Measurements from ENCODE around the gene CNGA3.

CNGA3 gene

DNA sequence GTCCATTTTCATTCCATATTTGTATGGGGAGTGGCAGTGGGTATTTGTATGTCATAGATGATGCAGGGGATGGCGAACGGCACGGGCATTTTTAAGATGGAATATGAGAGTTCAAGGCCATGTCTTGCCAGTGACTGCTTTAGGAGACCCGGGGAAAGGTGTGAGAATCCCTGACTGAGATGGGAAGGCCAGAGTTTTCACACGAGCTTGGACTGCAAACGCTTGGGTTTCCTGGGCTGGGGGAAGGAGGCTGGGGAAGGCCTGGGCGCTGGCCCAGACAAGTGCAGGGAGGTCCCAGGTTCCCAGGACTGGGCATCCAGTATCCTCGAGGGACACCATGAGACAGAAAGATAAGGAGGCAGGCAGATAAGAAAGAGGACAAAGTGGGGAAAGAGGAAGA is 35.2 kb downstream of the CNGA3 start:
- no peak overlapping the region for H3K9ac ChIP-seq (ENCODE audit: low read length)
- no peaks in the 10 kb centered on the region for H3K27me3 ChIP-seq (ENCODE audit: control insufficient read depth, insufficient read depth, low read length)
- H3K4me3 ChIP-seq (ENCODE audit: low read length), result no peak overlapping the region
- H3K36me3 ChIP-seq (ENCODE audit: control insufficient read depth, insufficient read depth, low read length), result no peaks in the 10 kb centered on the region
- no peaks in the 10 kb centered on the region for H3K9me3 ChIP-seq (ENCODE audit: control insufficient read depth, low read length)
- H3K4me1 ChIP-seq (ENCODE audit: control insufficient read depth, insufficient read depth, low read length), result no peaks in the 10 kb centered on the region

- Histone ChIP-seq H3K4me1 (ENCODE audit: control insufficient read depth, insufficient read depth, low read length) (no peaks in the 10 kb centered on the region), H3K4me3 (ENCODE audit: low read length) (no peak overlapping the region), H3K9ac (ENCODE audit: low read length) (no peak overlapping the region), H3K9me3 (ENCODE audit: control insufficient read depth, low read length) (no peaks in the 10 kb centered on the region), H3K27me3 (ENCODE audit: control insufficient read depth, insufficient read depth, low read length) (no peaks in the 10 kb centered on the region), H3K36me3 (ENCODE audit: control insufficient read depth, insufficient read depth, low read length) (no peaks in the 10 kb centered on the region)
These were observed 35.8 kb downstream of the CNGA3 start for GRCh38 chr2:98382086-98382485.

GRCh38 chr2:98382739-98383138 is 36.5 kb downstream of the CNGA3 start:
- H3K27me3 ChIP-seq (ENCODE audit: control insufficient read depth, insufficient read depth, low read length), result no peaks in the 10 kb centered on the region
- H3K9me3 ChIP-seq (ENCODE audit: control insufficient read depth, low read length), result no peaks in the 10 kb centered on the region
- no peaks in the 10 kb centered on the region for H3K36me3 ChIP-seq (ENCODE audit: control insufficient read depth, insufficient read depth, low read length)
- no peak overlapping the region for H3K9ac ChIP-seq (ENCODE audit: low read length)
- no peak overlapping the region for H3K4me3 ChIP-seq (ENCODE audit: low read length)
- no peaks in the 10 kb centered on the region for H3K4me1 ChIP-seq (ENCODE audit: control insufficient read depth, insufficient read depth, low read length)

DNA sequence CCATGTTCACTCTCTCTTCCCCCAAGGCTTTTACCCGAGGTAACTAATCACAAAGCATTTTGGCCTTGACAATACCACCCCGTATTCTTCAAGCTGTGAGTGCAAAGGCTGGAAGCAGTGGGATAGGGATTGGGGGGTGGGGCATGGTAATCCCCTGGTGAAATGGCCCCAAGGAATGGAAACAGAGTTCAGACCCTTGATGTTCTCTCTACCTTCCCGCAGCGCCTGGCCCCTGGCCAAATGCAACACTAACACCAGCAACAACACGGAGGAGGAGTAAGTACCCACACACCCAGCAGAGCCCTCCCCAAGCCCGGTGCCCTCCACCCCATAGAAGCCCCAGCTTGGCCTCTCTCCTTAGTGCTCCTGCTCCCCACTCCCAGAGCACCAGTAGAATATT is 36.9 kb downstream of the CNGA3 start:
- Histone ChIP-seq H3K9me3 (ENCODE audit: control insufficient read depth, low read length) (no peaks in the 10 kb centered on the region), H3K4me1 (ENCODE audit: control insufficient read depth, insufficient read depth, low read length) (no peaks in the 10 kb centered on the region), H3K9ac (ENCODE audit: low read length) (no peak overlapping the region), H3K36me3 (ENCODE audit: control insufficient read depth, insufficient read depth, low read length) (no peaks in the 10 kb centered on the region), H3K4me3 (ENCODE audit: low read length) (no peak overlapping the region), H3K27me3 (ENCODE audit: control insufficient read depth, insufficient read depth, low read length) (no peaks in the 10 kb centered on the region)

DNA sequence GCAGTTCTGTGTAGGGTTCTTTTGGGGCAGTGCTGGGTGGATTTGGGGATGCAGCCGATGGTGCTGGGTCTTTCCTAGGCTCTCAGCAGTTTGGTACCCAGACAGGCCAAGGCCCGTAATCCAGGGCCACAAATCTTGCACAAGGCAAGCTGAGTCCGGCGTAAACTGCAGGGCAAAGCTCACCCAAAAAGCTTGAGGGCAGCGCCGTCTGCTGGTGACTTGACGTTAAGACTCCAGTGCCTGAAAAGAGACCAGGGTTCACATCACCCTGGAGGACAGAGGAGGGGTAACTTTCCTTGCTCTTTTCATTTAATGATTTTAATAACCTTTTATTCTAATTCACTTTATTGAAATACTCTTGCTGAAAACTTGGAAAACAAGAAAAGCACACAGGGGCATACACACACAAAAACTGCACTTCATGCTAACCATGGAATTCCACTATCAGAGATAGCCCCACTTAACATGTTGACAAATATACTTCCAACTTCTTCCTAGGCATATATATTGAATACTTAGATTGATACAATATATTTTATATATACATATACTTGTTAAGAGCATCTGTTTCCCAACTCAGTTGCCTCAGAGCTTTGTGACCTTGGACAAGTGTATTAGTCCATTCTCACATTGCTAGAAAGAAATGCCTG is 38.9 kb downstream of the CNGA3 start:
- no peaks in the 10 kb centered on the region for H3K27me3 ChIP-seq (ENCODE audit: control insufficient read depth, insufficient read depth, low read length)
- H3K9me3 ChIP-seq (ENCODE audit: control insufficient read depth, low read length), result no peaks in the 10 kb centered on the region
- H3K4me1 ChIP-seq (ENCODE audit: control insufficient read depth, insufficient read depth, low read length), result no peaks in the 10 kb centered on the region
- no peaks in the 10 kb centered on the region for H3K36me3 ChIP-seq (ENCODE audit: control insufficient read depth, insufficient read depth, low read length)
- H3K9ac ChIP-seq (ENCODE audit: low read length), result no peak overlapping the region
- no peak overlapping the region for H3K4me3 ChIP-seq (ENCODE audit: low read length)

- H3K4me1 ChIP-seq (ENCODE audit: control insufficient read depth, insufficient read depth, low read length), result no peaks in the 10 kb centered on the region
- no peak overlapping the region for H3K9ac ChIP-seq (ENCODE audit: low read length)
- H3K27me3 ChIP-seq (ENCODE audit: control insufficient read depth, insufficient read depth, low read length), result no peaks in the 10 kb centered on the region
- no peaks in the 10 kb centered on the region for H3K36me3 ChIP-seq (ENCODE audit: control insufficient read depth, insufficient read depth, low read length)
- no peak overlapping the region for H3K4me3 ChIP-seq (ENCODE audit: low read length)
- H3K9me3 ChIP-seq (ENCODE audit: control insufficient read depth, low read length), result no peaks in the 10 kb centered on the region
These were observed 41.2 kb downstream of the CNGA3 start for GRCh38 chr2:98387478-98387877.

DNA sequence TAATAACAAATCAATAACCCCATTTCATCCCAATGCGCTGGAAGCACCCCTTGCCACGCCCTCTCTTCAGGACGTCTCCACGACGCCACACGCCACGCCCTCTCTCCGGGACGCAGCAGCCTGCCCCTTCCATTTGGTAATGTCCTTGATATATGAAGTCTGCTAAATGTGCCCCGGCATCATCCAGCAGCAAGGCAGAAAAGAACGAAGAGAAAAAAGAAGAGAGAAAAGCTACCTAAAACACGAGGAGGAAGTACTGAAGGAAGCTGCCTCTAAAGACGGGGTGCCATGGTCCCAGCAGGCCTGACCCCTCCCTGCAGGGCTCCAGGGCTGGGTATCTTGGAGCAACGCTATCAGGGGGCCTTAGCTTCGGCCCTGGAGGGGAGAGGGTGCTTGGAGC is 41.8 kb downstream of the CNGA3 start:
- Histone ChIP-seq H3K9ac (ENCODE audit: low read length) (no peak overlapping the region), H3K36me3 (ENCODE audit: control insufficient read depth, insufficient read depth, low read length) (no peaks in the 10 kb centered on the region), H3K4me1 (ENCODE audit: control insufficient read depth, insufficient read depth, low read length) (no peaks in the 10 kb centered on the region), H3K27me3 (ENCODE audit: control insufficient read depth, insufficient read depth, low read length) (no peaks in the 10 kb centered on the region), H3K9me3 (ENCODE audit: control insufficient read depth, low read length) (no peaks in the 10 kb centered on the region), H3K4me3 (ENCODE audit: low read length) (no peak overlapping the region)

- H3K9ac ChIP-seq (ENCODE audit: low read length), result no peak overlapping the region
- H3K36me3 ChIP-seq (ENCODE audit: control insufficient read depth, insufficient read depth, low read length), result no peaks in the 10 kb centered on the region
- no peak overlapping the region for H3K4me3 ChIP-seq (ENCODE audit: low read length)
- no peaks in the 10 kb centered on the region for H3K9me3 ChIP-seq (ENCODE audit: control insufficient read depth, low read length)
- H3K4me1 ChIP-seq (ENCODE audit: control insufficient read depth, insufficient read depth, low read length), result no peaks in the 10 kb centered on the region
- H3K27me3 ChIP-seq (ENCODE audit: control insufficient read depth, insufficient read depth, low read length), result no peaks in the 10 kb centered on the region
These were observed 42.5 kb downstream of the CNGA3 start for GRCh38 chr2:98388601-98389250.

DNA sequence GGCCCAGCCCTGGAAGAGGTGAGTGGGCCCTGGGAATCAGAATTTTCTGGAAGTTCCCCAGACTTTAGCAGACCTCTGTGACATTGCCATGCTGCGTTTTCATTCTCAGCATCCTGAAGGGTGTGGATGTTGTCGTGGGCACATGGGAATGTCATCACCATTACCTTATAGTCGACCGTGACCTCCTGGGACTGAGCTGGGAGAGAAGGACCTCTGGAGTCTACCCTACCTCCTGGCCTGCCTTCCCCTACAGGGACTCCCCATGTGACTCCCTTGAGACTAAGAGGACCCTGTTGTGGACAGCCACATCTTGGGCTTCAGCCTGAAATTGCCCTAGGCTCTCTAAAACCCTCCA is 43.0 kb downstream of the CNGA3 start:
- Histone ChIP-seq H3K9ac (ENCODE audit: low read length) (no peak overlapping the region), H3K36me3 (ENCODE audit: control insufficient read depth, insufficient read depth, low read length) (no peaks in the 10 kb centered on the region), H3K27me3 (ENCODE audit: control insufficient read depth, insufficient read depth, low read length) (no peaks in the 10 kb centered on the region), H3K4me1 (ENCODE audit: control insufficient read depth, insufficient read depth, low read length) (no peaks in the 10 kb centered on the region), H3K4me3 (ENCODE audit: low read length) (no peak overlapping the region), H3K9me3 (ENCODE audit: control insufficient read depth, low read length) (no peaks in the 10 kb centered on the region)

DNA sequence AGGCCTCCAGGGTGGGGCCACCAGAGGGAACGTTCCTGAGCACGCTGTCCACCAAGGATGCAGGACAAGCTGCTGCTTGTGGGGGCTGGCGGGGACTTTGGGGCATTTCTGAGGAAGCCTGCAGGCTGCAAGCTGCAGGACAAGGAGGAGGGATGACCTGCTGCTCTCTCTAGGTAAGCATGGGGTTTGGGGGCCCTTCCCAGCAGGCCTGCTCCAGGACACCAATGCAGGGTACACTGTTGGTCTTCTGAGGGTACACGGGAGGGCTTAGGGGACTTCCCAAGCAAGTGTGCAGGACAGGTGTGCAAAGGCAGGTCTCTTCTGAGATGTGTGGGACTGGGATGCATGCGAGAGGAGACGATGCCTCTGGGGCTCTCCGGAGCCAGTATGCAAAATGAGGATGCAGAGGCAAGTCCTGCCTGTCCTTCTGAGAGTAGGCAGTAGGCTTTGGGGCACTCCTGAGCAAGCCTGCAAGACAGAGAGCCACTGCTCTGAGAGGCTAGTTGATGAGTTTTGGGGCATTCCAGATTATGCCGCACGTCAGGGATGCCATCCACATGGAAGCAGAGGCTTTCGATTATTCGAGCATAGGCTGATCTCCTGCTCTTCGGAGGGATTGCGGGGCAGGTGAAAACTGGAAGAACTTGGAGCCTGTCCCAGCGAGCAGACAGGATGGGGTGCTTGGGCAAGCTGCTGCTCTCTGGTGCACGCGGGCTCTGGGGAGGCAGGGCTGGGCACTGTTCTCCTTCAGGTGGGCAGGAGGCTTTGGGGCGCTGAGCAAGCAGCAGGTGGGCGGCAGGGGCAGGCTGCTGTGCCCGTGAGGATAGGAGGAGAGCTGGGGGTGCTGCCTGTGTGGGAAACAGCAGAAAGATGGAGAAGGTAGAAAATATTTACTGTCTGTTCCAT is 44.6 kb downstream of the CNGA3 start:
- H3K27me3 ChIP-seq (ENCODE audit: control insufficient read depth, insufficient read depth, low read length), result no peaks in the 10 kb centered on the region
- H3K4me1 ChIP-seq (ENCODE audit: control insufficient read depth, insufficient read depth, low read length), result no peaks in the 10 kb centered on the region
- no peaks in the 10 kb centered on the region for H3K9me3 ChIP-seq (ENCODE audit: control insufficient read depth, low read length)

DNA sequence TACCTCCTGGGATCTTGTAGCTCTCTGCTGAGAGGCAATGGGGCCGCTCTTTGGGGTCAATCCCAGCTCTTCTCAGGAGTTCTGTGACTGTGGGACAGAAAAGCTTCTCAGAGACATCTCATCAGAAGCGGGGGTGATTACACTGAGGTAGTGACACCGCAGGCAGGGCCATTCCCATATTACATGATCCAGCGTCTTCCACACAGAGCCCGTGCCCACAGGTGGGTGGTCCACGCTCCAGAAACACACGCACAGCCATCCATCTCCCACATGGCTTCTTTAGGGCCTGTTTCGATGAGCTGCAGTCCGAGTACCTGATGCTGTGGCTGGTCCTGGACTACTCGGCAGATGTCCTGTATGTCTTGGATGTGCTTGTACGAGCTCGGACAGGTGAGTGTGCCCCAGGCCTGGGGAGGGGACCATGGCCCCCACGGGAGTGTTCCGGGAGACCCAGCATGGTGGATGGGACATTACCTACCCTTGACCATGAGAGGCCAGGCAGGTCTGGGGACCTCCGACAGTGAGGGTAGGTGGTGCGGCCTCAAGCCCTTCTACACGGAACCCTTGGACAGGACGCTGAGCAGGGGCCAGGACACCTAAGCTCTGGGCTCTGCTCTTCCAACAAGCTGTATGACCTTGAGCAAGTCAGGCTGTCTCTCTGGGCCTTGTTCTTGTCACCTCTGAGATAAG is 45.5 kb downstream of the CNGA3 start:
- H3K36me3 ChIP-seq (ENCODE audit: control insufficient read depth, insufficient read depth, low read length), result no peaks in the 10 kb centered on the region
- H3K4me1 ChIP-seq (ENCODE audit: control insufficient read depth, insufficient read depth, low read length), result no peaks in the 10 kb centered on the region
- H3K4me3 ChIP-seq (ENCODE audit: low read length), result no peak overlapping the region
- no peak overlapping the region for H3K9ac ChIP-seq (ENCODE audit: low read length)
- H3K27me3 ChIP-seq (ENCODE audit: control insufficient read depth, insufficient read depth, low read length), result no peaks in the 10 kb centered on the region
- H3K9me3 ChIP-seq (ENCODE audit: control insufficient read depth, low read length), result no peaks in the 10 kb centered on the region

More for the DNA sequence above, 44.6 kb downstream of the CNGA3 start:
- no peak overlapping the region for H3K4me3 ChIP-seq (ENCODE audit: low read length)
- no peaks in the 10 kb centered on the region for H3K36me3 ChIP-seq (ENCODE audit: control insufficient read depth, insufficient read depth, low read length)
- H3K9ac ChIP-seq (ENCODE audit: low read length), result no peak overlapping the region

DNA sequence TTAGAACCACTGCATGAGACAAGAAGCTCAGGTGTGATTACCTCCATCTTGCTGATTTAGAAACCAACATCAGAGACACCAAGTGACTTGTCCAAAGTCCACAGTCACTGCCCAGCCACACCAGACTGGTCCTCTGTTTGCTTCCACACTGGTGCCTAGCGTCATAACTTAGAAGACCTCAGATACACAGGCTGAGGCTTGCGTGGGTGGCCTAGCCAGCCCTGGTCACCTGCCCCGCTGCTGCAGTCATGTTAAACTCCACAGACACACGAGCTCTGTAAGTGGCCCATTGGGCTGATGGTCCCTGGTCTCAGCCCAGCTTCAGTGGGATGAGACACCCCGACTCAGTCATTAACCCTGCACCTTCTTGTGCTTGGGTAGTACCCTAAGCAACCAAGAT is 47.1 kb downstream of the CNGA3 start:
- Histone ChIP-seq H3K4me1 (ENCODE audit: control insufficient read depth, insufficient read depth, low read length) (no peaks in the 10 kb centered on the region), H3K36me3 (ENCODE audit: control insufficient read depth, insufficient read depth, low read length) (no peaks in the 10 kb centered on the region), H3K27me3 (ENCODE audit: control insufficient read depth, insufficient read depth, low read length) (no peaks in the 10 kb centered on the region), H3K9me3 (ENCODE audit: control insufficient read depth, low read length) (no peaks in the 10 kb centered on the region), H3K9ac (ENCODE audit: low read length) (no peak overlapping the region), H3K4me3 (ENCODE audit: low read length) (no peak overlapping the region)

Data from mucosa of stomach (tissue), 1 donor.